Hematopoietic multipotent progenitor cell treated with erythropoietin and hydrocortisone succinate and interleukin-3 and kit ligand, for 4 days (in vitro differentiated cells): ENCODE measurements around the gene DDX25.

Experiments used
- DNase-seq: peaks from one replicate; pipeline ENCODE4 v3.0.0-alpha.2; 2015

The DDX25 gene

DNA sequence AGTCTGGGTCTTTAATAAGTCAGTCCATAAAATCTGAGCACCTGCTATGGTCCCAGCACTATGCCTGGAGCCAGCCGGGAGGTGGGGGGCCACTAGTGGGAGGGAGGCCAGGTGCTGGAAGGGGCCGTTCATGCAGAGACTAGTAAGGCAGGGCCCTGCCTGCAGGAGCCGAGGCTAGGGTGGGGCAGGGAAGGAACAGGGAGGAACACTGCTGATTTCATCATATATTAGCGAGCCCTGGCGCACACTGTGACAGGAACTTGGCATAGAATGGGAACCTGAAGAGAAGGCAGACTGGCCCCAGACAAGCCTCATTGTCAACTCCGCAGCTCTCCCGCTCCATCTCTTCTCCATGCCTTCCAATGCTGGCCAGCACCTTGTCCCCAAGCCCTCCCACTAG lies 48.7 kb downstream of the DDX25 start:
- DNase-seq = no peak

DNA sequence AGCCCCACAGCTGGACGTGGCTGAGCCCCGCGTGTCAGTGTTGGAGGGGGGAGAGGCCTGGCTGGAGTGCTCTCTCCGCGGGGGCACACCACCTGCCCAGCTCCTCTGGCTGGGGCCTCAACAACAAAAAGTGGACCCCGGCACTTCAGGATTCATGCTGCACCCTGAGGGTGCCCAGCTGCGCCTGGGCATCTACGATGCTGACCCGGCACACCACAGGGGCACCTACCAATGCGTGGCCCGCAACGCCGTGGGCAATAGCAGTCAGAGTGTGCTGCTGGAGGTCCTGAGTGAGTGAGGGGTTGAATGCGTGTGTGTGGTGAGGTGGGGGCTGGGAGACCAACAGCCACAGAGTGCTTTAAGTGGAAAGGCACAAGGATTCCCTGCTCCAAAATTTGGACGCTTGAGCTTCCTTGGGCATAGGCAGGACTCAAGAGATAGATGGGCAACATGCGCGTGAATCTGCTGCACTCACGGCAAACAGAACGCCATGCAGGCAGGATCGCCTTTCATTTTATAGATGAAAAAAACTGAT lies 49.2 kb downstream of the DDX25 start:
- DNase-seq = no peak

DNA sequence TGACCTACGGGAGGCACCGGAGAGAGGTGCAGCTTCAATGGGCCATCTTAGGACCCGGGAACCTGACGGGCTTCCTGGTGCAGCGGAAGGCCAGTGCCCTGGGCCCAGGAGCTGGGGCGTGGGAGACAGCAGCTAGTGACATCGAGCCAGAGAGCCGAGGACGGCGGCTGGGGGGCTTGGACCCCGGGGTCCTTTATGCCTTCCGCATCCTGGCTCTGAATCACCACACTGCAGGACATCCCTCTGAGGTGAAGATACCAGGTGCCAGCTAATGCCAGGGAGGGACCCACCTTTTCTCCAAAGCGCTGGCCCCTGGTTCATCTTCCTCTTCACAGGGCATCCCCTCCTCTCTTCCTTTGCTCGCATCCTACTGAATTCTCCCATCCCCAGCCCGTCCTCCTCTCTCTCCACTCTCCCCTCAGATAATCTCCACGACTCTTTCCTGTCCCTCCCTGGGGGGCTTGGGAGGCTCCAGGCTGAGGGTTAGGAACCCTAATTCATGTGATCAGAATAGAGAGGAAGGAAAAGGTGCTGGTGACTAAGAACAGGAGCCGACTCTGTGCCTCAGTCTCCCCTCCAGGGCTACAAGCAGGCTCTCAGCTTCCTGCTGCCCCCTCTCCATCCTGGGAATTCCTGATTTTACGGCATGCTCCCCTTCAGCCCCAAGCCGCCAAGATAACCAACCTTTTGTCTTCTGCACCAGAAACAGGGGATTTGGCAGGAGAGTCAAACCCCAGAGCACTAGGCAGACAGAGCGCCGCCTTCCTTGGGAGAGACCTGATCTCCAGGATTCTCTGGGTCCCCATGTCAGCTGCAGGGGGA lies 50.0 kb downstream of the DDX25 start:
- DNase-seq = no peak

DNA sequence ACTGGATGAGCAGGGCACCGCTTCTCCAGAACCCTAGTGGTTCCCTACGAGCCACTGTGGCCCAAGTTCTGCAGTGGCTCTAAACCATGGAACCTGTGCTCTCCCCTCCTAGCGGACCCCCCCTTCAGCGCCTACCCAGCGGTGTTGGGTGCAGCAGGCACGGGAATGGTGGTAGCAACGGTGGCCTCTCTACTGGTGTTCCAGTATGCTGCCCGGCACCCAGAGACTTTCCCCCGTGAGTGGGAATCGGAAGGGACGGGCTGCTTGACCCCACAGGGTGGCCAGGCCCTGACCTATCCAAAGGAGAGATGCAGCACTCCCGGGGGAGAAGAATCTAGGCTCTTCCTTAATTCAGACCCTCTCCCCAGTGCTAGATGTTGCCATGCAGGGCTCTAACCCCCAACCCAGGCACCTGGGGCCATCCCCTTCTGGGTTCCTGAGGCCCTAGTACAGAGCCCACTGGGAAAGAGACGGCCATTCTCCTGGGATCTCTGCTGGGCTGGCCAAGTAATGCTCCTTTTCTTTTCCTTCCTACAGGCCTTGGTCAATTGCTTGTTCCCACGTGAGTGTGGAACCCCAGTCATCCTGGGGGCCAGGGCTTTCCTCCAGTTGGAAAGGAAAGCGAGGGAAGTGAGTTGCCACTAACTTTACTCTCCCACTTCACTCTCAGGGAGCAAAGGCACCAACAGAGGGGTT lies 50.8 kb downstream of the DDX25 start:
- no peak for DNase-seq

DNA sequence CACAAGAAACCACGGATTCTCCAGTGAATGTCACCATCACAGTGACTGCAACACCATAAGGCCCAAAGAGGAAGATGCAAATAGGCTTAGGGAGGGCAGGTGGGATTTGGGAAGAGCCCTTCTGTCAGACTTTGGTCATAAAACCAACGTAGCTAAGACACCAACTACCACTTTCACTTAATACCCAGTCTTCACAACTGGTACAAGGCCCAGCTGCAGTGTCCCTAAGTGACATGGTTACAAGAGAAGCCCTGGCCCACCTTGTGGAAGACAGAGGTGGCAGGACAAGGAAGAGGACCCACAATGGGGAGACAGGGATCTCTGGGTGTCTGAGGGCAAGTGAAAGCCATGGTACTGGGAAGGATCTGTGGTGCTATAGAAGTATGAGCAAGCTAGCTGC lies 51.5 kb downstream of the DDX25 start:
- no peak for DNase-seq

DNA sequence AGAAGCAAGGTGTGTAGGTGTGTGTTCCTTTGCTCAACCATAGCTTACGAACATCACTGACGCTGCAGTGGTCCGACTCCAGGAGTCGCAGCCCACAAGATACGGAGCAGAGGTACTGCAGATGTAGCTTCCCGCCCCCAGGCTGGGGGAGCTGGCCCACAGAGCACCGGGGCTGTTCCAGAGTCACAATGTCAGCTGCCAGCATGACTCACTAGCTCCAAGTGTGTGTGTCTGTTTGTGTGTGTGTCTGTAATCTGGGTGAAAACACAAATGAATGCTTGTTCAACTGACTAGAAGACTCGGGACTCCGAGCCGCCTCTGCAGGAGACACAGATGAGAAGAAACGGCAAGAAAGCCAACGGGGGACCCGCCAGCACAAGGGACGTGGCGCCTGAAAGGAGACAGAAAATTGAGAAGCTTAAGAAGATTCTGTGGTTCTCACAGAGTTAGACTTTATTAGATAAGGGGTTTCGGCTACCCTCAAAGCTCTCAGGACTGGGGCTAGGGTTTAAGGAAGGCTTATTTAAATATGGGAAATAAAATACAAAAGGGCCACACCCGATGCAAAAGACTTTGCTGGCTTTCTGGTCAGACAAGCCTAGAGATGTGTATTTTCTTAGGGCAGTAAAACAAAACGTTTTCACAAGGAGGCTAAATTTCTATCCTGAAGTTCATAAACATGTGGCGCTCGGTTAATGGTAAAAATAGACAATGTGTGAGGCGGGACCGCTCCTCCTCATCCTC lies 52.3 kb downstream of the DDX25 start:
- DNase-seq = no peak

DNA sequence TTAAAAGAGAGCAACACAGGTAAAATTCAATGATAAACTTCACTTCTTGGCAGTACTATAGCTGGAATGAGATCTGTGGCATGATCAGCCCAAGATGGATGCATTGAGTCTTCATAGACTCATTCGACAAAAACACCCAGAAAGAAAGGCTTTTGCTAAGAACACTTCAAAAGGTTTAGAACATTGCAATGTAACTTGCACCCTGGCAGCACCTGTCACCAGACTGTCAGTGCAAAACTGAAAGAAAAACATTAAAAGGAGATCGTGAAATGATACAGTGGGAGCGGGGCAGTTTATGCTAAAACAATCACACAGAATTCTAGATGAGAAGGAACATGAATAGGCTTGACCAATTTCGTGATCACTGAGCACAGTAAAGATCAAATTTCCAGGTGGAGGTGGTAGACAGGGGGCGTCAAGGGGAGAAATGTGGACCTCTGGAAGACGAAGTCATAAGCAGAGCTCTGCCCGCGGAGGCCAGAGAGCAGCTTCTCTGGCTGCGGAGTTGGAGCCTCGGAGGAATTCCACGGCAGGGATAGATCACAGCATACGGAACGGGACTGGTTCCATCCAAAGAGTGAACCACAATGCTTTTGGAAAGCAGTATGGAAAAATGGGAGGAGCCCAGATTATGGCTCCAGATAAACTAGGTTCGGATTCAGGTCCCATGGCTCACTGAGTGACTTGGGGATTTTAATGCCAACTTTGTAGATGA lies 53.5 kb downstream of the DDX25 start:
- DNase-seq = no peak

DNA sequence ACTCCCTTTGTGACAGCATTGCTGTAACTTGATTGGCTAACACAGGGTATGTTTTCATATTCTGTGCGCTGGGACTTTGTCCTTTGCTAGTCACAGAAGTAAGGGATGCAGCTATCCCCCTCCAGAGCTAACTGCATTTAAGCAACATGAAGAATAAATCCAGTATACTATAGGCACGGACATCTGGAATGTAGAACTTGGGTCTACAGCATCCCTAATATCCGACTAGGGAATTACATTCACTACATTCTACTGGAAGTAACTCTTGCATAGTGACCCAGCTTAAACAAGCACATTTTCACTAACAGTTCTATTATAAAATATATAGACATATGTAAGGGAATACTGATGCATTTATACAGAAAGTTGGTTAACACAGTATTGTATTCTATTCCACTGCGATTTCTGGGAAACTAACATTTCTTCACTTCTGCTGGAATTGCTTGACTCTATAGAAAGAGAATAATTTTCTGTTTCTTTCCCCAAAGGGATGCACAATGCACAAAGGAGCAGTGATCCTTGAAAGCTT lies 54.6 kb downstream of the DDX25 start:
- no peak for DNase-seq

DNA sequence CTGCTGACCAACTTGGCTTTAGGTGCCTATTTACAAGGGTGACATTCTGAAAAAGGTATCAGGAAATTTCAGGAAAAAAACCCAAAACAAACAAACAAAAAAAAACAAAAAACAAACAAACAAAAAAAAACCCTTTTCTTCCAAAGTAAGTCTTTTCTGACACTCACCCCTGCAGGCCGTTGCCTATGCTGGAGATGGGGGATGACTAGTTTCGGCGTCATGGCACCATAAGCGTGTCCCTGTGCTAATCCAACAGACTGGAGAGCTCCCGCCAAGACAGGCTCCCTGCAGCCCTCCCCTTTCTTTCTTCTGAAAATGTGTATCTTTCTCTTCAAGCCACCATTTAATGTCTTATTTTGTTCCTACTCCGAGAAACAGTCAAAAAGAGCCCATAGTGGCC lies 55.2 kb downstream of the DDX25 start:
- DNase-seq = no peak

DNA sequence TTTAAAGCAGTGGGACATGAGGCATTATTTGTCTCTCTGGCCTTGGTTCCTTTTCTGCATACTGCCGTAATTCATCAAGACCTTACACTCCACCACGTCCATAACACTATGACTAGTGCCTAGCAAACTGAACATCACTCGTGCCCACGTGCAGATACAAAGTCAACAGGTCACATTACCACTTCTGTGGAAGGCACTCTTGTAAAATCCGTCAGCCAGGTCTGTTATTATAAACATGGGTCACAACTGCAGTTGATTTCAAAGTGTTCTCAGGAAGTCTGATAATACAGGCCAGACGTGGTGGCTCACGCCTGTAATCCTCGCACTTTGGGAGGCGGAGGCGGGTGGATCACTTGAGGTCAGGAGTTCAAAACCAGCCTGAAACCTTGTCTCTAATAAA lies 55.6 kb downstream of the DDX25 start:
- DNase-seq = no peak

DNA sequence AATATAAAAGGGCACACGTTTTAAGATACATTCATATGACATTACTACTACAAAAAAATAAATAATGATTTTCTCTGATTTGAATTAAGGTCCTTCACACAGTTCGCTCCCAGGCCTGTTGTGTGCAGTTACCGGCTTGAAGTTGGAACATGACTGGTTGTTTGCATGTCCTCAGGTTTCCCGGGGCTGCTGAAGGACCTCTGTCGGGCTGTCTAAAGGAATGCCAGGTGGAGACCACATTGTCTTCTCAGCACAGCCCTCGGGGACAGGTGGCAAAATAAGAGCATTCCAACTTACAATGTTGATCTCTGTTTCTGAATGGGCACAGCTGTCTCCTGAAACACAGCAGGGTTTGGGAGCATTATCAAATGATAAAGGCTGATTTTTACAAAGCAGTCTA lies 56.5 kb downstream of the DDX25 start:
- DNase-seq = no peak

DNA sequence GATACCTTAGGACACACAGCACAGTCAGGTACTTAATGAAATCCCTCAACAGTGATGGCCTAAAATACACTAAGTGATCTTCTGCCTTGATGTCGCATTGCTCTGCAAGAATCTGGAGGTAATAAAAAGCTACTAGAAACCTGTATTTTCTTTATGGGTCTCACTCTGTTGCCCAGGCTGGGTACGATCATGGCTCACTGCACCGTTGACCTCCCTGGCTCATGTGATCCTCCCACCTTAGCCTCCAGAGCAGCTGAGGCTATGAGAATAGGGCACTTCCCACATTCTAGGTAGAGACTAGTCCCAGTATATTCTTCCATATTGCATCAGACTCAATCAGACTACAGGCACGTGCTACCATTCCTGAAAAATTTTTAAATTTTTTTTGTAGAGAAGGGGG lies 63.2 kb downstream of the DDX25 start:
- DNase-seq = no peak

DNA sequence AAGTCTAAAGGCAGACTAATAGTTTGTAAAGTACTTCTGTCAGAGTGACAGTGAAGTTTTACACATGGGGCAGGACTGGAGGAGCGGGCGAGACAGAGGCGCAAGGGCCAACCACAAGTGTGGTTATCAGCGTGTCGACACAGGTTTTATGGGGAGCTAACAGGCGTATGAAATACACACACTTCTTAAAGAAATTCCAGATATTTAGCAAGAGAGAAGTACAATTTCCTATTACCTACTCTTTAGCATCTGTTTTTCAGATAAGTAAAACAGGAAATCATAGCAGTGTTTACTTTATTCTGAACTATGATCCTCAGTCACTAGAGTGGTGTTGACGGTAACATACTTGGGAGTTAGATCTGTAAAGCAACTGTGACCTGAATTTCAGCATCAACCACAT lies 64.0 kb downstream of the DDX25 start:
- DNase-seq = peak; percentile 70

DNA sequence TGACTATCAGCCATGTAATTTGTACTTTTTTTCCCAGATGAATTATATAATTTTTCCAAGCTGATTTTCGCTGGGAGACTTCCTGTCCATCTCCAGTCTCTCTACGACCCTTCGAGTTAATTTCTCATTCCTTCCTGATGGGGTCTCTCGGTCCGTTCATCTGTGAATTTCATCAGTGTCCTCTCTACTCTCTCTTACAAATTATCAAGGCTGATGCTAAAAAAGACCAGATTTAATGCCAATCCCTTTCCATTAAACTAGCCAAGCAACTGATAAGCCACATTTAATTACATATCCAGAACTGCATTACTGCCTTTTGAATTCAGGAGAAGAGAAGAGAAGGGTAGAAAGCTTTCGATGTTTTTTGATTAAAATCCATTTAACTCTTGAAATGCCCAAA lies 67.3 kb downstream of the DDX25 start:
- DNase-seq = no peak

DNA sequence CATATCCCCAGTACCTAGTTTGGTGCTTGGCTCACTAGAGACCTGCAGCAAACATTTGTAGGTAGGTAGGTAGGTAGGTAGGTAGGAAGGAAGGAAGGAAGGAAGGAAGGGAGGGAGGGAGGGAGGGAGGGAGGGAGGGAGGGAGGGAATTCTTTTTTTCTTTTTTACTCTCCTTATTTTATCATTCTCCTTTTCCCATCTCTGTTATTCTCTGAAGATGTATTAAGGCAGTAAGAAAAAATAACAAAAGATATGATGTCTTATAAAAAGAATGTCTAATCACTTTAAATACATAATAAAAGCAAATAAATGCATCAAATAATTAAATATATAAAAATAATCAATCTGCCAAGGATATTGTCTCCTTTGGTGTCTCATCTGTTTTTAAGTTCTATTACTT lies 70.0 kb downstream of the DDX25 start:
- no peak for DNase-seq

DNA sequence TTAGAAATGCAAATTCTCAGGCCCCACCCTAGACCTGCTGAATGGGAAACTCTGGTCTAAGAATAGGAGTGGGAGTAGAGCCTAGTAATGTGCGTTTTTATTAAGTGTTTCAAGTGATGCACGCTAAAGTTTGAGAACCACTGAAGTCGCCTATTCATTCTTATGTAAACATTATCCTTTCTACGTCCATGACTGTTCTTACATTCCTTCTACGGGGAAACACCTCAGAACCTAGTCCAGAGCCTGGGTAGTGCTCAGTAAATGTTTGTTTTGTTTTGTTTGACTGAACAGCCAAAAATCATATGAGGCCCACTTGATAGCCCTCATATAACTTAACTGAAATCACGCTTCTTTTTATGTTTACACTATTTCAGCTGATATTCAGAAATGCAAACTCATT lies 71.3 kb downstream of the DDX25 start:
- DNase-seq = no peak

DNA sequence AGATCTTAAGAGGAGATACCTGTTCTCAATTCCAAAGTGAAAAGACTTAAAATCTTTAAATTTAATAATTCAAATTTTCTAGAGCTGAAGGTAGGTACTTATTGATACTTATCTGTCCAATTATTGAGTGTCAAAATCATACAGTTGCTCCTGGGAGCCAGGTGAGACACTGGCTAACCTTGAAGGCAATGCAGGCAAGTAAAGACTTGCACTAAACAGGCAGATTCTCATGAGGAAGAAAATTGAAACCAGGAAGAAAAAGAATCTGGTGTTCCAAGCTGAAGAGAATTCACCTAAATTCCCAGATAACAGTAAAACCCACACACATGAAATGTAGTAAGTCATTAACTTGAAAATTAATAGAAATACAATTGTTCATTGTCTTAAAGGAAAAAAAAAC lies 71.8 kb downstream of the DDX25 start:
- no peak for DNase-seq

DNA sequence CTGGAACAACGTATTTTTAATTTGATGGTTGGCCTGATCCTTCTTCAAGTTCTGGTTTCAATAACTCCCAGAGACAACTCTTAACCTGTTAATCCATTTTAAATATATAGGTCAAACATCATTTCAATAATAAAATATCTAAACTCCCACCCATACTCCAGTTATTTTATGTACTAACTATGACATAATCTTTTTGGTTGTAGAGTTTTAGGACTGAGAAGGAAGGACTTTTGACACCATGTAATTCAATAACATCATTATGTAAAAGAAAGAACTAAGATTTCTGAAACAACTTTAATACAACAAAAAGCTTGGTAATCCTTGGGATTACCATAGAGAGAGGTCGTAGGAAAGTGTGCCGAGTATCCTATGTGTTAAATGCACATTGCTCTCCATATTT lies 73.0 kb downstream of the DDX25 start:
- no peak for DNase-seq

DNA sequence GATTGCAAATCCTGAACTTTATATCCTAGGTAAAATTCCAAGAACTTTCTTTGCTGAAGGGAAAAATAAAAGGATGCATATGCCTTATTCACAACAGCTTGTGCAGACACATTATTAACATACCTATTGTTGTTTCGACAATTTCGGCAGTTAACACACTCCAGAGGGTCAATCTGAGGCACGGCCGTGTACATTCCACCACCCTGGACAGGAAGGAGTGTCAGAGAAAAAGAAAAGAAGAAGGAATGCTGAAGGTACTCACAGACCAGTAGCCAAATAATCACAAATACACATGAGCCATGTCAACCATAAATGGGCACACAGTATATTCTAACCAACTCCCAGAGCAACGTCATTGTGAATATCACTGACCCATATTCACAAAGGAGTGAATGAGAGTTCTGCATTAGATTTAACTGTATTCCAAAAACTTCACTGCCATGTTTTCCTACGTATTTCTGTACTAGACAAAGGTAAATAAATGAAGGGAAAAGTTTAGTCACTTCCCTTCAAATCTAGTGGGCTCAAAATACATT lies 73.9 kb downstream of the DDX25 start:
- no peak for DNase-seq
